Aorta (tissue), 4 donors: ENCODE measurements around the gene NDUFS2. TPM values are rescaled to one million over a fixed set of nuclear protein-coding genes. Genes with fewer than 3 reads are reported as not detected.

Experiments used
- microRNA-seq, 2 donors: library from miRNA; unstranded; fragments of <30 nt; microRNA quantifications; one replicate each; pipeline ENCODE4 v1.2.0, GENCODE V29; 2020
- polyA plus RNA-seq, 2 donors: library from polyadenylated mRNA; stranded (reverse); fragments of 200-250 nt; gene quantifications; one replicate each; pipeline ENCODE4 v1.2.3, GENCODE V29; 2013
- total RNA-seq, 2 donors: library from RNA; stranded (reverse); fragmentation: NEBNext Ultra II Directional; extraction: Animal tissue kit (Norgen Biotek cat#: 25700); gene quantifications; one replicate each; pipeline ENCODE4 v1.2.1, GENCODE V29; 2021
- donor health status: healthy with polysubstance abuse.
- donor health status: Bipolar disorder and iron deficiency.
- donor health status: DM: no; HTN: no; CAD: no.
- donor health status: DM: yes; HTN: yes; CAD: no.

Gene NDUFS2
- total and polyA plus RNA-seq, 4 donors: 55.3 to 88.1 (median 63.8) TPM

Small RNA genes within 50 kb of the gene (microRNA-seq; reads per million reads assigned to microRNA genes)
- 0 to 1.8 reads per million in 2 donors for gene MIR5187

Other genes starting within 250 kb of the NDUFS2 start
- not detected for gene ITLN2, start 247.6 kb upstream of the NDUFS2 start, total RNA-seq
- 1 to 10 TPM; 4.5 to 5.5 TPM for gene ITLN2, start 247.6 kb upstream of the NDUFS2 start, polyA plus RNA-seq
- gene F11R, start 181.2 kb upstream of the NDUFS2 start, total RNA-seq: 10 to 100 TPM; 21.7 to 26.0 TPM
- gene F11R, start 181.2 kb upstream of the NDUFS2 start, polyA plus RNA-seq: 1 to 10 TPM; 2.4 to 8.0 TPM
- gene TSTD1, start 163.4 kb upstream of the NDUFS2 start, total RNA-seq: 10 to 100 TPM in 1 of 2 donors, 1 to 10 TPM in 1; 9.1 to 12.5 TPM
- gene TSTD1, start 163.4 kb upstream of the NDUFS2 start, polyA plus RNA-seq: 10 to 100 TPM; 13.2 to 31.9 TPM
- gene USF1, start 156.4 kb upstream of the NDUFS2 start, total RNA-seq: 10 to 100 TPM; 42.2 to 67.0 TPM
- gene USF1, start 156.4 kb upstream of the NDUFS2 start, polyA plus RNA-seq: 100 to 1,000 TPM in 1 of 2 donors, 10 to 100 TPM in 1; 33.8 to 124 TPM
- 10 to 100 TPM; 14.7 to 20.5 TPM for gene ARHGAP30, start 132.5 kb upstream of the NDUFS2 start, total RNA-seq
- 10 to 100 TPM in 1 of 2 donors, 1 to 10 TPM in 1; 1.3 to 12.1 TPM for gene ARHGAP30, start 132.5 kb upstream of the NDUFS2 start, polyA plus RNA-seq
- under 1 TPM; 0.24 to 0.26 TPM for gene NECTIN4, start 112.8 kb upstream of the NDUFS2 start, total RNA-seq
- not detected for gene NECTIN4, start 112.8 kb upstream of the NDUFS2 start, polyA plus RNA-seq
- 1 to 10 TPM in 1 of 2 donors, under 1 TPM in 1; 0.78 to 2.5 TPM for gene KLHDC9, start 104.0 kb upstream of the NDUFS2 start, total RNA-seq
- 10 to 100 TPM in 1 of 2 donors, 1 to 10 TPM in 1; 7.9 to 14.8 TPM for gene KLHDC9, start 104.0 kb upstream of the NDUFS2 start, polyA plus RNA-seq
- gene PFDN2, start 84.3 kb upstream of the NDUFS2 start, total RNA-seq: 10 to 100 TPM; 36.4 to 42.3 TPM
- 100 to 1,000 TPM in 1 of 2 donors, 10 to 100 TPM in 1; 74.6 to 116 TPM for gene PFDN2, start 84.3 kb upstream of the NDUFS2 start, polyA plus RNA-seq
- 10 to 100 TPM; 31.1 to 41.6 TPM for gene NIT1, start 84.3 kb upstream of the NDUFS2 start, total RNA-seq
- gene NIT1, start 84.3 kb upstream of the NDUFS2 start, polyA plus RNA-seq: 10 to 100 TPM; 47.6 to 50.5 TPM
- gene DEDD, start 69.7 kb upstream of the NDUFS2 start, total RNA-seq: 10 to 100 TPM; 44.7 to 46.8 TPM
- 10 to 100 TPM; 25.2 to 39.7 TPM for gene DEDD, start 69.7 kb upstream of the NDUFS2 start, polyA plus RNA-seq
- 10 to 100 TPM; 64.2 to 70.3 TPM for gene UFC1, start 48.4 kb upstream of the NDUFS2 start, total RNA-seq
- 100 to 1,000 TPM; 143 to 184 TPM for gene UFC1, start 48.4 kb upstream of the NDUFS2 start, polyA plus RNA-seq
- gene USP21, start 42.9 kb upstream of the NDUFS2 start, total RNA-seq: 10 to 100 TPM; 16.4 to 28.1 TPM
- 10 to 100 TPM; 15.7 to 24.7 TPM for gene USP21, start 42.9 kb upstream of the NDUFS2 start, polyA plus RNA-seq
- 10 to 100 TPM; 16.3 to 30.9 TPM for gene PPOX, start 35.9 kb upstream of the NDUFS2 start, total RNA-seq
- 100 to 1,000 TPM in 1 of 2 donors, 10 to 100 TPM in 1; 17.0 to 126 TPM for gene PPOX, start 35.9 kb upstream of the NDUFS2 start, polyA plus RNA-seq
- gene B4GALT3, start 24.9 kb upstream of the NDUFS2 start, total RNA-seq: 10 to 100 TPM; 26.8 to 29.8 TPM
- gene B4GALT3, start 24.9 kb upstream of the NDUFS2 start, polyA plus RNA-seq: 10 to 100 TPM; 13.9 to 23.1 TPM
- gene ADAMTS4, start 3.3 kb upstream of the NDUFS2 start, total RNA-seq: 100 to 1,000 TPM in 1 of 2 donors, 10 to 100 TPM in 1; 78.9 to 207 TPM
- gene ADAMTS4, start 3.3 kb upstream of the NDUFS2 start, polyA plus RNA-seq: 1 to 10 TPM; 1.4 to 6.8 TPM
- gene FCER1G, start 12.9 kb downstream of the NDUFS2 start, total RNA-seq: 10 to 100 TPM; 64.3 to 74.0 TPM
- 100 to 1,000 TPM in 1 of 2 donors, 10 to 100 TPM in 1; 35.7 to 154 TPM for gene FCER1G, start 12.9 kb downstream of the NDUFS2 start, polyA plus RNA-seq
- not detected for gene APOA2, start 21.3 kb downstream of the NDUFS2 start, total RNA-seq
- 1 to 10 TPM in 1 of 2 donors, not detected in 1; 1.3 TPM for gene APOA2, start 21.3 kb downstream of the NDUFS2 start, polyA plus RNA-seq
- gene TOMM40L, start 23.7 kb downstream of the NDUFS2 start, total RNA-seq: 10 to 100 TPM in 1 of 2 donors, 1 to 10 TPM in 1; 10.0 to 12.9 TPM
- gene TOMM40L, start 23.7 kb downstream of the NDUFS2 start, polyA plus RNA-seq: 10 to 100 TPM; 10.2 to 11.6 TPM
- not detected for gene NR1I3, start 35.8 kb downstream of the NDUFS2 start, total RNA-seq
- not detected for gene NR1I3, start 35.8 kb downstream of the NDUFS2 start, polyA plus RNA-seq
- gene PCP4L1, start 56.4 kb downstream of the NDUFS2 start, total RNA-seq: 1 to 10 TPM in 1 of 2 donors, under 1 TPM in 1; 0.69 to 1.2 TPM
- not detected for gene PCP4L1, start 56.4 kb downstream of the NDUFS2 start, polyA plus RNA-seq
- 10 to 100 TPM; 11.2 to 19.4 TPM for gene MPZ, start 107.6 kb downstream of the NDUFS2 start, total RNA-seq
- gene MPZ, start 107.6 kb downstream of the NDUFS2 start, polyA plus RNA-seq: 1 to 10 TPM in 1 of 2 donors, not detected in 1; 1.5 TPM
- gene SDHC, start 112.0 kb downstream of the NDUFS2 start, total RNA-seq: 100 to 1,000 TPM; 103 to 127 TPM
- 100 to 1,000 TPM; 117 to 129 TPM for gene SDHC, start 112.0 kb downstream of the NDUFS2 start, polyA plus RNA-seq
- not detected for gene CFAP126, start 165.5 kb downstream of the NDUFS2 start, total RNA-seq
- not detected for gene CFAP126, start 165.5 kb downstream of the NDUFS2 start, polyA plus RNA-seq